WTC11 (cell line): ENCODE measurements around the gene SMTN. TPM values are rescaled to one million over a fixed set of nuclear protein-coding genes. Genes with fewer than 3 reads are reported as not detected.

ENCODE experiments used
- ATAC-seq: fragments of 200-7000 bp; cut with Tn5 transposase; 2 replicates; pipeline ENCODE4 v1.10.0; 2021; ENCODE audit warnings: mild to moderate bottlenecking, moderate library complexity
- CTCF ChIA-PET: fragments of 300-600 bp; sonication (Branson Sonifier 250); formaldehyde crosslinking; loops from one replicate; lab custom pipeline; 2021; ENCODE audit warnings: antibody characterized with exemption; lab: Charles Lee
- POLR2A ChIA-PET: fragments of 350-600 bp; sonication (Branson Sonifier 250); formaldehyde crosslinking; loops from one replicate; lab custom pipeline; 2021; ENCODE audit warnings: antibody characterized with exemption; lab: Charles Lee
- DNase-seq: peaks from one replicate; pipeline ENCODE4 v3.0.0; 2021; ENCODE audit warnings: low spot score
- H3K27ac Mint-ChIP-seq: 2 replicates; pipeline ENCODE4 v1.8.0; 2021; ENCODE audit warnings: mixed read lengths
- H3K27me3 Mint-ChIP-seq: 2 replicates; pipeline ENCODE4 v1.8.0; 2021; ENCODE audit warnings: low read depth, mild to moderate bottlenecking, moderate library complexity, mixed read lengths
- H3K36me3 Mint-ChIP-seq: 2 replicates; pipeline ENCODE4 v1.8.0; 2021; ENCODE audit warnings: mixed read lengths
- H3K4me1 Mint-ChIP-seq: 2 replicates; pipeline ENCODE4 v1.8.0; 2022; ENCODE audit warnings: mixed read lengths
- H3K4me3 Mint-ChIP-seq: 2 replicates; pipeline ENCODE4 v1.8.0; 2021; ENCODE audit warnings: mild to moderate bottlenecking, moderate library complexity, mixed read lengths
- H3K9me3 Mint-ChIP-seq: 2 replicates; pipeline ENCODE4 v1.8.0; 2021; ENCODE audit warnings: mixed read lengths
- CREB1 ChIP-seq: sonication (generic); formaldehyde crosslinking; IDR thresholded peaks from 2 replicates; pipeline ENCODE4 v1.8.0; 2023; ENCODE audit warnings: mild to moderate bottlenecking, missing genetic modification reagents
- CREM ChIP-seq: sonication (generic); formaldehyde crosslinking; IDR thresholded peaks from 2 replicates; pipeline ENCODE4 v1.8.1; 2022; ENCODE audit warnings: mild to moderate bottlenecking, missing genetic modification reagents, moderate library complexity
- EMX1 ChIP-seq: fragments of 250-450 bp; sonication (Bioruptor Pico); IDR thresholded peaks from 2 replicates; pipeline ENCODE4 v1.8.0; 2021; ENCODE audit warnings: mild to moderate bottlenecking
- GTF2I ChIP-seq: fragments of 250-450 bp; sonication (Bioruptor Pico); conservative IDR thresholded peaks from 2 replicates; pipeline ENCODE4 v1.4.0; 2021; ENCODE audit warnings: mild to moderate bottlenecking
- NFYB ChIP-seq: sonication (generic); formaldehyde crosslinking; conservative IDR thresholded peaks from 2 replicates; pipeline ENCODE4 v1.8.0; 2022; ENCODE audit warnings: low read depth, missing genetic modification reagents
- NR1H2 ChIP-seq: sonication (generic); formaldehyde crosslinking; IDR thresholded peaks from 2 replicates; pipeline ENCODE4 v1.9.0; 2021; ENCODE audit warnings: mild to moderate bottlenecking, moderate library complexity, missing genetic modification reagents
- NR2C2 ChIP-seq: sonication (generic); formaldehyde crosslinking; IDR thresholded peaks from 2 replicates; pipeline ENCODE4 v1.8.0; 2022; ENCODE audit warnings: mild to moderate bottlenecking, missing genetic modification reagents
- NR3C1 ChIP-seq: sonication (generic); formaldehyde crosslinking; conservative IDR thresholded peaks from 2 replicates; pipeline ENCODE4 v1.8.1; 2023; ENCODE audit warnings: low read depth, mild to moderate bottlenecking, missing genetic modification reagents
- TCF7 ChIP-seq: sonication (generic); formaldehyde crosslinking; IDR thresholded peaks from 2 replicates; pipeline ENCODE4 v1.8.0; 2022; ENCODE audit warnings: mild to moderate bottlenecking, low read depth, missing genetic modification reagents, moderate library complexity
- TEAD4 ChIP-seq: sonication (generic); formaldehyde crosslinking; IDR thresholded peaks from 2 replicates; pipeline ENCODE4 v1.8.0; 2022; ENCODE audit warnings: mild to moderate bottlenecking, missing genetic modification reagents
- ZNF219 ChIP-seq: sonication (generic); formaldehyde crosslinking; IDR thresholded peaks from 2 replicates; pipeline ENCODE4 v1.8.0; 2023; ENCODE audit warnings: missing genetic modification reagents, mild to moderate bottlenecking, borderline replicate concordance
- ZNF317 ChIP-seq: sonication (generic); formaldehyde crosslinking; IDR thresholded peaks from 2 replicates; pipeline ENCODE4 v1.8.1; 2023; ENCODE audit warnings: low read depth, mild to moderate bottlenecking, moderate library complexity, missing genetic modification reagents, borderline replicate concordance
- ZNF423 ChIP-seq: fragments of 250-450 bp; sonication (Bioruptor Pico); IDR thresholded peaks from 2 replicates; pipeline ENCODE4 v2.1.2; 2022; ENCODE audit warnings: mild to moderate bottlenecking, moderate library complexity
- total RNA-seq: library from RNA; stranded (reverse); gene quantifications from 3 replicates; pipeline ENCODE4 v1.2.3, GENCODE V29; 2021
- TF ChIP-seq, protein P1 (sequence below): sonication (generic); formaldehyde crosslinking; IDR thresholded peaks from 2 replicates; pipeline ENCODE4 v1.8.0; 2023; ENCODE audit warnings: missing genetic modification reagents
- TF ChIP-seq, protein P2 (sequence below): sonication (generic); formaldehyde crosslinking; IDR thresholded peaks from 2 replicates; pipeline ENCODE4 v1.8.1; 2022; ENCODE audit warnings: low read depth, mild to moderate bottlenecking, moderate library complexity, missing genetic modification reagents, borderline replicate concordance
- TF ChIP-seq, protein P3 (sequence below): sonication (generic); formaldehyde crosslinking; IDR thresholded peaks from 2 replicates; pipeline ENCODE4 v1.8.1; 2023; ENCODE audit warnings: mild to moderate bottlenecking, missing genetic modification reagents, moderate library complexity
- TF ChIP-seq, protein P4 (sequence below): sonication (generic); formaldehyde crosslinking; IDR thresholded peaks from 2 replicates; pipeline ENCODE4 v1.8.0; 2022; ENCODE audit warnings: mild to moderate bottlenecking, missing genetic modification reagents
- TF ChIP-seq, protein P5 (sequence below): sonication (generic); formaldehyde crosslinking; IDR thresholded peaks from 2 replicates; pipeline ENCODE4 v1.8.1; 2023; ENCODE audit warnings: mild to moderate bottlenecking, moderate library complexity, missing genetic modification reagents
- TF ChIP-seq, protein P6 (sequence below): sonication (generic); formaldehyde crosslinking; IDR thresholded peaks from 2 replicates; pipeline ENCODE4 v1.8.0; 2022; ENCODE audit warnings: mild to moderate bottlenecking, missing genetic modification reagents
- TF ChIP-seq, protein P7 (sequence below): fragments of 200-600 bp; IDR thresholded peaks from 2 replicates; pipeline ENCODE4 v1.8.0; 2022; ENCODE audit warnings: antibody characterized with exemption
- TF ChIP-seq, protein P8 (sequence below): sonication (generic); formaldehyde crosslinking; IDR thresholded peaks from 2 replicates; pipeline ENCODE4 v1.8.0; 2023; ENCODE audit warnings: mild to moderate bottlenecking, missing genetic modification reagents
- TF ChIP-seq, protein P9 (sequence below): sonication (generic); formaldehyde crosslinking; IDR thresholded peaks from 2 replicates; pipeline ENCODE4 v1.8.1; 2022; ENCODE audit warnings: mild to moderate bottlenecking, moderate library complexity, missing genetic modification reagents

The SMTN gene
- total RNA-seq, 1 experiment from 2014 or later: 34.5 TPM

DNA sequence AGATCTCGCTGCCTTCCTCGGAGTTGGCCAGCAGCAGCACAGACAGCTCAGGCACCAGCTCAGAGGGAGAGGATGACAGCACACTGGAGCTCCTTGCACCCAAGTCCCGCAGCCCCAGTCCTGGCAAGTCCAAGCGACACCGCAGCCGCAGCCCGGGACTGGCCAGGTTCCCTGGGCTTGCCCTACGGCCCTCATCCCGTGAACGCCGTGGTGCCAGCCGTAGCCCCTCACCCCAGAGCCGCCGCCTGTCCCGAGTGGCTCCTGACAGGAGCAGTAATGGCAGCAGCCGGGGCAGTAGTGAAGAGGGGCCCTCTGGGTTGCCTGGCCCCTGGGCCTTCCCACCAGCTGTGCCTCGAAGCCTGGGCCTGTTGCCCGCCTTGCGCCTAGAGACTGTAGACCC is 52.8 kb downstream of the SMTN start:
- DNase-seq (no peak), ATAC-seq (no peak)
- no peaks in the 10 kb centered on the region for H3K27me3 Mint-ChIP-seq
- H3K9me3 Mint-ChIP-seq: no peaks in the 10 kb centered on the region
- H3K27ac Mint-ChIP-seq: no peak overlapping the region
- peaks cover 23% of the 10 kb centered on the region for H3K36me3 Mint-ChIP-seq
- H3K4me3 Mint-ChIP-seq: no peak overlapping the region
- TF ChIP-seq, protein P1, sequence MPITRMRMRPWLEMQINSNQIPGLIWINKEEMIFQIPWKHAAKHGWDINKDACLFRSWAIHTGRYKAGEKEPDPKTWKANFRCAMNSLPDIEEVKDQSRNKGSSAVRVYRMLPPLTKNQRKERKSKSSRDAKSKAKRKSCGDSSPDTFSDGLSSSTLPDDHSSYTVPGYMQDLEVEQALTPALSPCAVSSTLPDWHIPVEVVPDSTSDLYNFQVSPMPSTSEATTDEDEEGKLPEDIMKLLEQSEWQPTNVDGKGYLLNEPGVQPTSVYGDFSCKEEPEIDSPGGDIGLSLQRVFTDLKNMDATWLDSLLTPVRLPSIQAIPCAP (CRISPR knock-in tag): no peak
- TF ChIP-seq, protein P2, sequence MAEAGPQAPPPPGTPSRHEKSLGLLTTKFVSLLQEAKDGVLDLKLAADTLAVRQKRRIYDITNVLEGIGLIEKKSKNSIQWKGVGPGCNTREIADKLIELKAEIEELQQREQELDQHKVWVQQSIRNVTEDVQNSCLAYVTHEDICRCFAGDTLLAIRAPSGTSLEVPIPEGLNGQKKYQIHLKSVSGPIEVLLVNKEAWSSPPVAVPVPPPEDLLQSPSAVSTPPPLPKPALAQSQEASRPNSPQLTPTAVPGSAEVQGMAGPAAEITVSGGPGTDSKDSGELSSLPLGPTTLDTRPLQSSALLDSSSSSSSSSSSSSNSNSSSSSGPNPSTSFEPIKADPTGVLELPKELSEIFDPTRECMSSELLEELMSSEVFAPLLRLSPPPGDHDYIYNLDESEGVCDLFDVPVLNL (CRISPR knock-in tag): no peak
- TF ChIP-seq CREM (CRISPR knock-in tag) (no peak), NFYB (CRISPR knock-in tag) (no peak), TCF7 (CRISPR knock-in tag) (no peak), EMX1 (no peak), NR3C1 (CRISPR knock-in tag) (no peak), CREB1 (no peak), ZNF423 (CRISPR knock-in tag) (no peak), ZNF317 (CRISPR knock-in tag) (no peak)
- TF ChIP-seq, protein P3, sequence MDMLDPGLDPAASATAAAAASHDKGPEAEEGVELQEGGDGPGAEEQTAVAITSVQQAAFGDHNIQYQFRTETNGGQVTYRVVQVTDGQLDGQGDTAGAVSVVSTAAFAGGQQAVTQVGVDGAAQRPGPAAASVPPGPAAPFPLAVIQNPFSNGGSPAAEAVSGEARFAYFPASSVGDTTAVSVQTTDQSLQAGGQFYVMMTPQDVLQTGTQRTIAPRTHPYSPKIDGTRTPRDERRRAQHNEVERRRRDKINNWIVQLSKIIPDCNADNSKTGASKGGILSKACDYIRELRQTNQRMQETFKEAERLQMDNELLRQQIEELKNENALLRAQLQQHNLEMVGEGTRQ (CRISPR knock-in tag): no peak
- TF ChIP-seq, protein P4, sequence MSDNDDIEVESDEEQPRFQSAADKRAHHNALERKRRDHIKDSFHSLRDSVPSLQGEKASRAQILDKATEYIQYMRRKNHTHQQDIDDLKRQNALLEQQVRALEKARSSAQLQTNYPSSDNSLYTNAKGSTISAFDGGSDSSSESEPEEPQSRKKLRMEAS (CRISPR knock-in tag): no peak
- TF ChIP-seq, protein P5, sequence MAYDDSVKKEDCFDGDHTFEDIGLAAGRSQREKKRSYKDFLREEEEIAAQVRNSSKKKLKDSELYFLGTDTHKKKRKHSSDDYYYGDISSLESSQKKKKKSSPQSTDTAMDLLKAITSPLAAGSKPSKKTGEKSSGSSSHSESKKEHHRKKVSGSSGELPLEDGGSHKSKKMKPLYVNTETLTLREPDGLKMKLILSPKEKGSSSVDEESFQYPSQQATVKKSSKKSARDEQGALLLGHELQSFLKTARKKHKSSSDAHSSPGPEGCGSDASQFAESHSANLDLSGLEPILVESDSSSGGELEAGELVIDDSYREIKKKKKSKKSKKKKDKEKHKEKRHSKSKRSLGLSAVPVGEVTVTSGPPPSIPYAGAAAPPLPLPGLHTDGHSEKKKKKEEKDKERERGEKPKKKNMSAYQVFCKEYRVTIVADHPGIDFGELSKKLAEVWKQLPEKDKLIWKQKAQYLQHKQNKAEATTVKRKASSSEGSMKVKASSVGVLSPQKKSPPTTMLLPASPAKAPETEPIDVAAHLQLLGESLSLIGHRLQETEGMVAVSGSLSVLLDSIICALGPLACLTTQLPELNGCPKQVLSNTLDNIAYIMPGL: no peak
- TF ChIP-seq, protein P6, sequence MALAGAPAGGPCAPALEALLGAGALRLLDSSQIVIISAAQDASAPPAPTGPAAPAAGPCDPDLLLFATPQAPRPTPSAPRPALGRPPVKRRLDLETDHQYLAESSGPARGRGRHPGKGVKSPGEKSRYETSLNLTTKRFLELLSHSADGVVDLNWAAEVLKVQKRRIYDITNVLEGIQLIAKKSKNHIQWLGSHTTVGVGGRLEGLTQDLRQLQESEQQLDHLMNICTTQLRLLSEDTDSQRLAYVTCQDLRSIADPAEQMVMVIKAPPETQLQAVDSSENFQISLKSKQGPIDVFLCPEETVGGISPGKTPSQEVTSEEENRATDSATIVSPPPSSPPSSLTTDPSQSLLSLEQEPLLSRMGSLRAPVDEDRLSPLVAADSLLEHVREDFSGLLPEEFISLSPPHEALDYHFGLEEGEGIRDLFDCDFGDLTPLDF (CRISPR knock-in tag): no peak
- CTCF ChIA-PET: interaction anchor here (1.1 kb wide), 1 partner anchor 27 kb away, joined by 3 read pairs; the partner anchor contains the start of gene SELENOM
- H3K4me1 Mint-ChIP-seq: peaks cover 4% of the 10 kb centered on the region
- POLR2A ChIA-PET: no interaction called here

DNA sequence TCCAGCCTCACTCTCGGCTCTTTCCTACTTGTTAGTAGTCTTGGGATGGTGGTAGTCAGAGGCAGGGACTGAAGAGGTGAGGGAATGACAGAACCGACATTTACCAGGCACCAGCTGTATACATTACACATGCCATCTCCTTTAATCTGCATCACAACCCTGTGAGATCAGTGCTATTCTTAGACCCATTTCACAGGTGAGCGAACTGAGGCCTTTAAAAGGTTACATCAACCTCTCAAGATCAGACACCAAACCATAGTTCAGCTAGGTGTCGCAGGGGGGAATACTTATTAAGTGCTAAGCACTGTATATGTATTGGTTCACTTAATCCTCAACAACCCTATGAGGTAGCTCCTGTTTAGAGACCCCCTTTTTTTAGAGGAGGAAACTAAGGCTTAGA is 53.6 kb downstream of the SMTN start:
- peaks cover 12% of the 10 kb centered on the region for H3K4me1 Mint-ChIP-seq
- H3K27me3 Mint-ChIP-seq: no peaks in the 10 kb centered on the region
- no peaks in the 10 kb centered on the region for H3K9me3 Mint-ChIP-seq
- no peak for DNase-seq
- POLR2A ChIA-PET: interaction anchor here (0.5 kb wide), 1 partner anchor 1912 kb away, joined by 6 read pairs; no protein-coding TSS in a partner anchor
- no peak overlapping the region for H3K4me3 Mint-ChIP-seq
- H3K36me3 Mint-ChIP-seq: peaks cover 23% of the 10 kb centered on the region
- CTCF ChIA-PET: interaction anchor here (0.7 to 1.5 kb wide), 2 partner anchors 30 to 43 kb away, joined by 3 to 5 read pairs; no protein-coding TSS in a partner anchor
- no peak for ATAC-seq
- no peak overlapping the region for H3K27ac Mint-ChIP-seq
- TF ChIP-seq GTF2I (CRISPR knock-in tag) (no peak), TEAD4 (CRISPR knock-in tag) (no peak), NR2C2 (CRISPR knock-in tag) (no peak), ZNF219 (CRISPR knock-in tag) (no peak), NR1H2 (no peak)
- TF ChIP-seq, protein P7, sequence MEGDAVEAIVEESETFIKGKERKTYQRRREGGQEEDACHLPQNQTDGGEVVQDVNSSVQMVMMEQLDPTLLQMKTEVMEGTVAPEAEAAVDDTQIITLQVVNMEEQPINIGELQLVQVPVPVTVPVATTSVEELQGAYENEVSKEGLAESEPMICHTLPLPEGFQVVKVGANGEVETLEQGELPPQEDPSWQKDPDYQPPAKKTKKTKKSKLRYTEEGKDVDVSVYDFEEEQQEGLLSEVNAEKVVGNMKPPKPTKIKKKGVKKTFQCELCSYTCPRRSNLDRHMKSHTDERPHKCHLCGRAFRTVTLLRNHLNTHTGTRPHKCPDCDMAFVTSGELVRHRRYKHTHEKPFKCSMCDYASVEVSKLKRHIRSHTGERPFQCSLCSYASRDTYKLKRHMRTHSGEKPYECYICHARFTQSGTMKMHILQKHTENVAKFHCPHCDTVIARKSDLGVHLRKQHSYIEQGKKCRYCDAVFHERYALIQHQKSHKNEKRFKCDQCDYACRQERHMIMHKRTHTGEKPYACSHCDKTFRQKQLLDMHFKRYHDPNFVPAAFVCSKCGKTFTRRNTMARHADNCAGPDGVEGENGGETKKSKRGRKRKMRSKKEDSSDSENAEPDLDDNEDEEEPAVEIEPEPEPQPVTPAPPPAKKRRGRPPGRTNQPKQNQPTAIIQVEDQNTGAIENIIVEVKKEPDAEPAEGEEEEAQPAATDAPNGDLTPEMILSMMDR: no peak
- TF ChIP-seq, protein P8, sequence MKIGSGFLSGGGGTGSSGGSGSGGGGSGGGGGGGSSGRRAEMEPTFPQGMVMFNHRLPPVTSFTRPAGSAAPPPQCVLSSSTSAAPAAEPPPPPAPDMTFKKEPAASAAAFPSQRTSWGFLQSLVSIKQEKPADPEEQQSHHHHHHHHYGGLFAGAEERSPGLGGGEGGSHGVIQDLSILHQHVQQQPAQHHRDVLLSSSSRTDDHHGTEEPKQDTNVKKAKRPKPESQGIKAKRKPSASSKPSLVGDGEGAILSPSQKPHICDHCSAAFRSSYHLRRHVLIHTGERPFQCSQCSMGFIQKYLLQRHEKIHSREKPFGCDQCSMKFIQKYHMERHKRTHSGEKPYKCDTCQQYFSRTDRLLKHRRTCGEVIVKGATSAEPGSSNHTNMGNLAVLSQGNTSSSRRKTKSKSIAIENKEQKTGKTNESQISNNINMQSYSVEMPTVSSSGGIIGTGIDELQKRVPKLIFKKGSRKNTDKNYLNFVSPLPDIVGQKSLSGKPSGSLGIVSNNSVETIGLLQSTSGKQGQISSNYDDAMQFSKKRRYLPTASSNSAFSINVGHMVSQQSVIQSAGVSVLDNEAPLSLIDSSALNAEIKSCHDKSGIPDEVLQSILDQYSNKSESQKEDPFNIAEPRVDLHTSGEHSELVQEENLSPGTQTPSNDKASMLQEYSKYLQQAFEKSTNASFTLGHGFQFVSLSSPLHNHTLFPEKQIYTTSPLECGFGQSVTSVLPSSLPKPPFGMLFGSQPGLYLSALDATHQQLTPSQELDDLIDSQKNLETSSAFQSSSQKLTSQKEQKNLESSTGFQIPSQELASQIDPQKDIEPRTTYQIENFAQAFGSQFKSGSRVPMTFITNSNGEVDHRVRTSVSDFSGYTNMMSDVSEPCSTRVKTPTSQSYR: no peak
- TF ChIP-seq, protein P9, sequence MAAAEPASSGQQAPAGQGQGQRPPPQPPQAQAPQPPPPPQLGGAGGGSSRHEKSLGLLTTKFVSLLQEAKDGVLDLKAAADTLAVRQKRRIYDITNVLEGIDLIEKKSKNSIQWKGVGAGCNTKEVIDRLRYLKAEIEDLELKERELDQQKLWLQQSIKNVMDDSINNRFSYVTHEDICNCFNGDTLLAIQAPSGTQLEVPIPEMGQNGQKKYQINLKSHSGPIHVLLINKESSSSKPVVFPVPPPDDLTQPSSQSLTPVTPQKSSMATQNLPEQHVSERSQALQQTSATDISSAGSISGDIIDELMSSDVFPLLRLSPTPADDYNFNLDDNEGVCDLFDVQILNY: no peak
- TF ChIP-seq, protein P5: no peak
